Measurements from ENCODE around the gene GNGT1.
A peak's percentile ranks its signal among the peaks of the same experiment; 100 is the strongest.

GNGT1 gene

DNA sequence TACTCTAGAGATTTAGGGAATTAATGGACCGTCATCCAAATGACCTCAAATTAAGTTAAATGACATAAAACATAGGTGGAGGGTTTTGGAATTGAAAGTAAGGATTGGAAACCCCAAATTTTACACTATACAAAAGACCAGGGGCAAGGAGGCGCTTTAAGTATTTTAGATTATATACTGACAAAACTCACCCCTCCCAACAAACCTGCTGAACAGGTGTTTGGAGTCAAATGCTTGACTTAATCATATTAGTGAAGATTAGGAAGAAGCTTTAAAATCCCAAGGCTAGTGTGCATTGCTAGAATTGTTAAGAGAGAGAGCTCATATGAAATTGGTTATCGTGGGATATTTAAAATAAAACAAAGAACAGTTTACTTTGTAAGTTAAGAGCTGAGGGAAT lies at the start of gene GNGT1:
GNGT1 (plus strand) TSS at position 301 of the 400 bp plus-strand sequence. CDS start 180 bp downstream, outside the sequence.
- DNase-seq (ENCODE audit: low spot score) (no peak), FAIRE-seq (no peak)

GRCh38 chr7:93858857-93859256 lies 47.5 kb upstream of the GNGT1 start:
- no peak for FAIRE-seq
- DNase-seq (ENCODE audit: low spot score) = no peak

DNA sequence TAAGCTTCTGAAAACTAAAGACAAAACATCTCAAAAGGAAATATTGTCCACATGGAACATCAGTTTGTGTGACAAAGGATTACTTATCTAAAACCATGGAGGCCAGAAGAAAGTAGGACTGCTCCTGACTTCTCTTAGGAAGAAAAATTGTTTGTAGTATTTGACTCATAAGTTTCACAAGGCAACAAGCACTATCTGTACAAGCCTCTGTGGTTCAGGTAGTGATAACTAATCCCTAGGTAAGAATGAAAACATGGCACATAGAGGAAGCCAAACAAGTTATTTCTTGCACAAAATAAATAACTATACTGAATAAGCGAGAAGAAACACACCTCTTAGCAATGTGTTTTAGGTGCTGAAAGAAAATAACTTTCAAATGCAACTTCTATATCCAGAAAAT lies 46.1 kb upstream of the GNGT1 start:
- no peak for DNase-seq (ENCODE audit: low spot score)
- FAIRE-seq = no peak

- no peak for DNase-seq (ENCODE audit: low spot score)
- peak; percentile 65 for FAIRE-seq
Observed at GRCh38 chr7:93861325-93861949, 44.9 kb upstream of the GNGT1 start.

GRCh38 chr7:93862651-93863050 lies 43.7 kb upstream of the GNGT1 start:
- FAIRE-seq = no peak
- DNase-seq (ENCODE audit: low spot score) = no peak

- FAIRE-seq = no peak
Observed at GRCh38 chr7:93866886-93867285, 39.5 kb upstream of the GNGT1 start.

DNA sequence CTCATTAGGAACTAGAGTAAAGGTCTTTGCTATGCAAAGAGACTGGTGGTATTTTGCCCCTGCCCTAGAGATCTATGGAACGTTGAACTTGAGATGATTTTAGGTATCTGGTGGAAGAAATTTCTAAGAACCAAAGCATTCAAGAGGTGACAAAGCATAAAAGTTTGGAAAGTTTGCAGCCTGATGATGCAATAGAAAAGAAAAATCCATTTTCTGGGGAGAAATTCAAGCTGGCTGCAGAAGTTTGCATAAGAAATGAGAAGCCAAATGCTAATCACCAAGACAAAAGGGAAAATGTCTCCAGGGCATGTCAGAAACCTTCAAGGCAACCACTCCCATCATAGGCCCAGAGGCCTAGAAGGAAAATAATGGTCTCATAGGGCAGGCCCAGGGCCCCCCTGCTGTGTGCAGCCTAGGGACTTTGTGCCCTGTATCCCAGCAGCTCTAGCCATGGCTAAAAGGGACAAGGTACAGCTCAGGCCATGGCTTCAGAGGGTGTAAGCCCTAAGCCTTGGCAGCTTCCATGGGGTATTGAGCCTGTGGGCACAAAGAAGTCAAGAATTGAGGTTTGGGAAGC lies 32.3 kb upstream of the GNGT1 start:
- FAIRE-seq = no peak
- DNase-seq (ENCODE audit: low spot score) = no peak

More at GRCh38 chr7:93866886-93867285, 39.5 kb upstream of the GNGT1 start:
- DNase-seq (ENCODE audit: low spot score) = no peak

DNA sequence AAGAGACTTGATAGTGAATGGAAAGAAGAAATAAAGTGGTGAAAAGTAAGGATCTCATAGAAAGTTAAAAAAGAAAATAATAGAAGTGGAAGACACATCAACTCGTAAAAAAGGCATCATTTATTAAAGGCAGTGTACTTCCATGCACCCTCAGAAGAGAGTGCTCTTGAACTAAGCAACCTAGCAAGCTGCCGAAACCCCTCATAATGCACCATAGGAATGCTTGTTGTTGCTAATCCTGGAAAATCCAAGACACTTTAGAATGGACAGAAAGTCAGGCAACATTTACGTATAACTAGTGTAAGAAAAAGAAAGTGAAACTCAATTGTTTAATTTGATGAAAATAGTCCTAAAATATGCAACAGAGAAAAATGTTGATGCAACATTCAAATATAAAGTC lies 28.6 kb upstream of the GNGT1 start:
- no peak for FAIRE-seq
- no peak for DNase-seq (ENCODE audit: low spot score)

DNA sequence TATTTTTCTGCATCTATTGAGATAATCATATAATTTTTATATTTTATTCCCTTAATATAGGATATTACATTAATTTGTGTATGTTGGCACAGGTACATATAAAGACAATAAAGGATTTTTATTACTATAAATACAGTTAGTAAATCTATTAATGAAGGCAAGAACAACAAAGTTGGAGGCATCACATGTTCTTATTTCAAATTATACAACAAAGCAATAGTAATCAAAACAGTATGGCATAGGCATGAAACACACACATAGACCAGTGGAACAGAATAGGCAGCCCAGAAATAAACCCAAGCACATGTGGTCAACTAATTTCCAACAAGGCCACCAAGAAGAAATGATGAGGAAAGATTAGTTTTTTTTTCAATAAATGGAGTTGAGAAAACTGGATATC lies 27.0 kb upstream of the GNGT1 start:
- FAIRE-seq = peak; percentile 63
- no peak for DNase-seq (ENCODE audit: low spot score)

GRCh38 chr7:93882468-93882867 lies 23.9 kb upstream of the GNGT1 start:
- no peak for FAIRE-seq

GRCh38 chr7:93883078-93883916 lies 23.1 kb upstream of the GNGT1 start:
- DNase-seq (ENCODE audit: low spot score) = no peak
- FAIRE-seq = no peak

More at GRCh38 chr7:93882468-93882867, 23.9 kb upstream of the GNGT1 start:
- DNase-seq (ENCODE audit: low spot score) = no peak

GRCh38 chr7:93883917-93884345 lies 22.4 kb upstream of the GNGT1 start:
- no peak for FAIRE-seq
- DNase-seq (ENCODE audit: low spot score) = no peak

GRCh38 chr7:93884541-93884940 lies 21.8 kb upstream of the GNGT1 start:
- no peak for FAIRE-seq
- DNase-seq (ENCODE audit: low spot score) = no peak

- peak; percentile 67 for DNase-seq (ENCODE audit: low spot score)
- peak; percentile 79 for FAIRE-seq
Observed at GRCh38 chr7:93889261-93889660, 17.1 kb upstream of the GNGT1 start.

DNA sequence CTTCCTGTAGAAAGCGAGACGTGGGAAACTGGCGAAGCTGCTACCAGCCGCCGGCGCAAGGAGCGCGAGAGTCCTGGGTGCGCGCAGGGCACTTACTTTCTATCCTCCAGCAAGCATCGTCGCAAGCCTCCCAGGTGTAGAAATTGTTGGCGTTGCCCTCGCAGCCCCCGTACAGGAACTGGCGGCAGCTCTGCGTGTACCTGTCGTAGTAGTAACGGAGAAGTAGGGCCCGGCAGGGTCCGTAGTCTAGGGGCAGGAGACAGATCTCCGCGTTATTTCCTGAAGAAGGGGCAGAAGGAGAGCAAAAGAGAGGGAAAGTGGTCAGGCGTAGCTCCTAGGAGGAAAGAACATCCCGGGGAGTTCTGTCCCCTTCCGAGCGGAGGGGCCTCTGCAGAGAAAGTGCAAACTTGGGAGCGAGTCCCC lies 16.3 kb upstream of the GNGT1 start:
- DNase-seq (ENCODE audit: low spot score) (peak; percentile 61), FAIRE-seq (no peak)

- peak; percentile 82 for FAIRE-seq
- DNase-seq (ENCODE audit: low spot score) = peak; percentile 90
Observed at GRCh38 chr7:93890464-93891068, 15.8 kb upstream of the GNGT1 start, which contains the start of gene TFPI2. TFPI2 (minus strand) TSS chr7:93890753; CDS start chr7:93890678, 75 bp downstream.

DNA sequence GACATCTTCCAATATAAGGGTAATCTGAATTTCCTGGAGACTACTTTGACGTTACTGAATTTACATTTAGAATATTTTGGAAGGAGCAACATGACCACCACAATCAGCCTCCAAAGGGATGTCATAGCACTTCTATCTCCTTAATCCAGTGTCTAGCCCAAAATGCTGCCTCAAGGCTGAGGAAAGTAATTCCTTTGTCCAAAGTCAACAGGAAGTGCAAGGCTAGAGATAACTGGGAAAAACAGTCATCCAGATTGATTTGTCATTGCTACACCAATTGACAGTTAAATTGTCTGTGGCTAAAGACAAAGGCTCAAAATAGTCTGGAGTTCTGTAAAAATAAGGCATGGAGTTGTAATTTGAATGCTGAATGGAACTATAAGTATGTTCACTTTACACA lies 11.9 kb upstream of the GNGT1 start:
- DNase-seq (ENCODE audit: low spot score) = no peak
- no peak for FAIRE-seq

DNA sequence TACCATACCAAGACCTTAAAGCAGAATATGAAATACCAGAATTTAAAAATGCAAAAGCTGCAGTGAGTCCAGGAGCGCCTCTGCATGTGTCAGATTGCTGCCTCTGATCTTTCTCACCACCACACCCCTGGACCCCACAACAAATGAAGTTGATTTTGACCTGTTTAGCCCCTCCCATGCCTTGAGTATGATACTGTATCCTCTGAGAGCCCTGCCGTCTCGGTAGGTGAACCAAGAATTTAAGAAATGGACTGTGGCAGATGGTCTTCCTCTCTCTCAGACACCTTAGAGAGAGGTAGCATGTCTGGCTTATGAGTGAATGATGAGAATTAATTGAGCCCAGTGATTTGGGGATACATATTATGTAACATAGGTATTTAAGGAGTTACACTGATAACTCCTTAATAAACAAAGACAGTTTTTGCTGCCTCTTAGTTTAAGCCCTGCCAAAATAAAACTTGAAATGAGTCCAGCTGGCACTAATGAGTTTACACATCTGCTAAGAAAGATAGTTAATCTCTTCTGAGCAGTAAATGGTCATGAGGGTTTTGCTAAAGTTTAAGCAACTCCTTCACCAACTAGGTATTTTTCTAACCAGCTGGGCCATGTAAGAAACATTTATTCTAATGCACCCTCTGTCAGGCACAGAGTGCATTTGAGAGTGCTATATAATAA lies 11.3 kb upstream of the GNGT1 start:
- DNase-seq (ENCODE audit: low spot score) = no peak
- no peak for FAIRE-seq

DNA sequence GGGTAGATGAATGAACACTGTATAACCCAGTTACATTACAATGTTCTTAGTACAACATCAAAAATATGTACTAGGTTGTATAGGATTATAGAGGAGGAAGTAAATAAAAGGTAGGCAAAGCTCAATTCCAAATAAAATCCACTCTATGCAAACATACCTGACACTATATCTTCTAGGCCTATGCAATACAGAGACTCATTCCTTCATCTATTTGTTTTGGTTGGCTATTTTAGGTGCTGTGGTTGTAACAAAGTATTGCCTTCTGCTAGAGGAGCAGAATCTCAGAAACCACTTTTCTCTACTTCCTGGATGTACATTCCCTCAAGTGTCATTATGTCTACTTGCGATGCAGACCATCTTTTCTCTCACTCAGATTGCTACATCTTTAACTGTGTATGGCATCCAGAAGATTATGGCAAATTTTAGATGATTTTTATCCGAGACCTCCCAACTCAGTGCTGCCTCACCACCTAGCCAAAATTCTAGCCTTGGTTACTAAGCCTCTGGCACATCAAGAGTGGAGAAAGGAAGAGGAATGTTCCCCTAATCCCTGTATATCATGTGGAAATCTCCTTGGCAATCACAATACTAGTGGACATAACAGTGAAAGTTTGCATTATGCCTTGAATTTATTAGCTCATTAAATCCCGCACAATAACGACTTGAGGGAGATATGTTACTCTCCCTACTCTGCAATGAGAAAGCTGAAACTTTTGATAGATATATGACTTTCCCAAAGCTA lies 10.3 kb upstream of the GNGT1 start:
- no peak for FAIRE-seq

GRCh38 chr7:93897680-93898079 lies 8.7 kb upstream of the GNGT1 start:
- FAIRE-seq = no peak
- DNase-seq (ENCODE audit: low spot score) = no peak

More for the DNA sequence above, 10.3 kb upstream of the GNGT1 start:
- no peak for DNase-seq (ENCODE audit: low spot score)
